LNCaP clone FGC (cell line): ENCODE results near the gene DHX32.

Experiments
- DNase-seq: peaks from one replicate; pipeline ENCODE4 v3.0.0-alpha.2; 2011; ENCODE audit warnings: low read depth
- H3K4me3 ChIP-seq: 2 replicates; pipeline ENCODE4 v1.5.1; 2011; ENCODE audit warnings: mild to moderate bottlenecking, low read depth, low read length, control low read depth
- TF ChIP-seq, protein P1 (sequence below): IDR thresholded peaks from 2 replicates; pipeline ENCODE4 v1.5.1; 2012; ENCODE audit warnings: mild to moderate bottlenecking; ENCODE audit not compliant: control insufficient read depth, insufficient read depth; ENCODE audit errors: extremely low read depth

Gene DHX32

DNA sequence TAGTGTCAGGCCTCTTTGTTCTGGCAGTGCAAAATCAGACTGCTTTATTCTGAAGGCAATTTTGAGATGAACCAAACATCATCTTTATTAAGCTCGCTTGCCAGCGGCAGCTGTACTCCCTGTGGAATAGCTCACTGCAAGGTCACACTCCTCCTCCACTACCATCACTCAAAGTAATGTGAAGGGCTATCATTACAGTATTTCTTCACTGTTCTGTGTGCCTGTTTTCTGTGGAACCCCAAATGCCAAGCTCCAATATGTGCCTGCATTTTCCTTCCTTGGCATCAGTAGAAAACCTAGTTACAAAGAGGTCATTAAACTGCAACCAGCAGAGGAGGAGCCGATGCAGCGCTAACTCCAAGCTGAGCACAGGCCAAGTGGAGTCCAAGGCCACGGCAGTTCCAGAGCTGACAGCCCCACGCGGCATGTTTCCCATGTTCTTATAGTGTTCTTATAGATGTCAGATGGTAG is 36.3 kb downstream of the DHX32 start:
- DNase-seq: no peak
- H3K4me3 ChIP-seq: no peak overlapping the region
- TF ChIP-seq, protein P1, sequence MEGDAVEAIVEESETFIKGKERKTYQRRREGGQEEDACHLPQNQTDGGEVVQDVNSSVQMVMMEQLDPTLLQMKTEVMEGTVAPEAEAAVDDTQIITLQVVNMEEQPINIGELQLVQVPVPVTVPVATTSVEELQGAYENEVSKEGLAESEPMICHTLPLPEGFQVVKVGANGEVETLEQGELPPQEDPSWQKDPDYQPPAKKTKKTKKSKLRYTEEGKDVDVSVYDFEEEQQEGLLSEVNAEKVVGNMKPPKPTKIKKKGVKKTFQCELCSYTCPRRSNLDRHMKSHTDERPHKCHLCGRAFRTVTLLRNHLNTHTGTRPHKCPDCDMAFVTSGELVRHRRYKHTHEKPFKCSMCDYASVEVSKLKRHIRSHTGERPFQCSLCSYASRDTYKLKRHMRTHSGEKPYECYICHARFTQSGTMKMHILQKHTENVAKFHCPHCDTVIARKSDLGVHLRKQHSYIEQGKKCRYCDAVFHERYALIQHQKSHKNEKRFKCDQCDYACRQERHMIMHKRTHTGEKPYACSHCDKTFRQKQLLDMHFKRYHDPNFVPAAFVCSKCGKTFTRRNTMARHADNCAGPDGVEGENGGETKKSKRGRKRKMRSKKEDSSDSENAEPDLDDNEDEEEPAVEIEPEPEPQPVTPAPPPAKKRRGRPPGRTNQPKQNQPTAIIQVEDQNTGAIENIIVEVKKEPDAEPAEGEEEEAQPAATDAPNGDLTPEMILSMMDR: no peak

DNA sequence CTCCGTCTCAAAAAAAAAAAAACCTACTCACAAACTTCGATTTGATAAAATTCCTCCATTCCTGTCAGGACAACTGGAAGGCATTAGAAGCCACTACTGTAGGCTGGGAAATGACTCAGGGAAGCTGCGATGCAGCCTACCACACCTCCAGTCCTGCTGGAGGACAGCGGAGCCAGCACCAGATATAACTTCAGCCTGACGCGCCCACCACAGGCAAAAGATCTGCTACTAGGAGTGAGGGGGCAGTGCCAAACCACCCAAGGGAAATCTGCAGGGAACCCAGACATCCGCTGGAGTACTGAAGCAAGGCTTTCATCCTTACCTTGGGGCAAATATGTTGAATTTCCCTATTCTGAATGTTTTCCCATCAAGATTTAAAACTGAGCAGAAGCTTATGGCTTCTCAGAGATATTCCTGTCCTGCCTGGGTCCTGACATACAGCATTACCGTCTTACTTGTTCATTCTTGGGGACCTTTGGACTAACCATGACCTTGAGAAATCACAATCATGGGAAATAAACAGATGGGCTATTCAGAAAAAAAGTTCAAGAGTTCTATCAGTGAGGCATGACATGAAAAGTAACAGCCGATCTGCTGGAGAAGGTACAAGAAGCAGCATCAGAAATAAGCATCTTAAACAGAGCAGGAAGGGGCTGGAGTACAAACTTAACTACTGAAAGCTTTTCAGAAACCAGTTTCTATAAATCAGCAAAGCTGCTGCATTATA is 37.3 kb downstream of the DHX32 start:
- no peak for DNase-seq
- TF ChIP-seq, protein P1: no peak
- no peak overlapping the region for H3K4me3 ChIP-seq

DNA sequence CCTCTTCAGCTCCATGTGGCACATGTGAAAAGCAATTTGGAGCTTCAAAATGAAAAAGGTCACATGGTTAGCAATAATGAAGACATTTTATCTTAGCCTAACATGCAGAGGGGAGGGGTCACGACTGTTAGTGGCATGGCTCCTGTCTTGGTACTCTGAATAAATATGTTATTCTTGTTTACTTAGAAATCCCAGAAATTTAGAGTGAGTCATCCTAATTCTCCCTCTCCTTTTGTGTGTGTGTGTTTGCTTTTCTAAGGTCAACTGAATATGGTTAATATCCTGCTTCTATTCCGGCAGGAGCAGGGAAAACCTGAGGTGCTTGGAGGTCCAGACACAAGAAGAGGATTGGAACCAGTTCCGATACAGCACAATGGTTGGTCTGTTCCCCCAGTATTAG is 40.1 kb downstream of the DHX32 start:
- TF ChIP-seq, protein P1: no peak
- no peak overlapping the region for H3K4me3 ChIP-seq
- peak; percentile 59 for DNase-seq

DNA sequence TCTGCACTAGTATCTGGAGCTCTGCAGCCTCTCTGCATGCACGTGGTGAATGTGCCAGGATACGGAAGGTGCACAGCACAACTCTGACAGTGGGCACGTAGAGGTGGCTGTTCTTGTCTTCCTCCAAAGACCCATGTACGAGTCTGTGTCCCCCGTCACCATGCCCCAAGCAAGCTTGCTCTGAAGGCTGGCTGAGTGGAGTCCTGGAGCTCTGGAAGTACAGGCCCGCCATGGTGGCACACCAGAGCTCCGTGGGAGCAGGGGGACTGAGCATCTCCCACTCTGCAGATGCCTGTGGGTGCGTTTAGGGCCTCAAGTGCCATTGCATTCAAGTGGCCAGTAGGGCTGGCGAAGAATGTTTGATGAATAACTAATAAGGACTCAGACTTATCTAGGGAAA is 40.7 kb downstream of the DHX32 start:
- TF ChIP-seq, protein P1: no peak
- DNase-seq: no peak
- H3K4me3 ChIP-seq: no peak overlapping the region

DNA sequence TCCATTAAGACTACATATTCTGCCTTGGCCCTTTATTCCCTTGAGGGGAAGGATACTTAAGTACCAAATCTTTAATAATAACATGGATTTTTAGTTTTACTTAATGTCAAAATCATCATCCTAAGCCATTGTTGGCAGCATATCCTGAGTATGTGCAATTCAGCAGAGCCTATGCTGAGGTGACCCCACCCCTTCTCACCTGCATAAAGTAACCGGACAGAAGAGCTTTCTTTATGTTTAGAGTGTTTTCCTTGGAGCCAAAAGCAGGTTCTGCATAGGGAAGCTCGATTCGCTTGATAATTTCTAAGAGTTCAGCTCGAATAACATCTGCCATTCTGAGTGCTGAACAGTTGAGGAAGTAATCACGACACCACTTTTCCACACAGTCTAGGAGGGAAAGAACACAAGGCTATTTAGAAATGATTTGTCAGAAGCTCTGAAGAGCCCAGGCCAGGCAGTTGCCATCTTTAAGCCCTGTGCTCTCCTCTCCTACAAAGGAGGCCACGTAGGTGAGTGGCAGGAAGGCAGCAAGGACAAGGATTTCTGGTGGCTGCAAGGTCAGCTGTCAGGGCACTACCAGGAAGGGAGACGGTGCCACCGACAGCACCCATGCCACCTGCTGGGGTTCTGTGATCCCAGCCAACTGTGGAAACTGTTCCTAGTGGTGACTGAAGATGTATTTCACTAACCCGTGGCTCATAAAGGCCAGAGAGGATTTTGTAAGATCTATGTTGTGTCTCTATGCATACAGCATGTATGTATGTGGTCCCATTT is 42.1 kb downstream of the DHX32 start:
- DNase-seq: no peak
- H3K4me3 ChIP-seq: no peak overlapping the region
- TF ChIP-seq, protein P1: no peak

DNA sequence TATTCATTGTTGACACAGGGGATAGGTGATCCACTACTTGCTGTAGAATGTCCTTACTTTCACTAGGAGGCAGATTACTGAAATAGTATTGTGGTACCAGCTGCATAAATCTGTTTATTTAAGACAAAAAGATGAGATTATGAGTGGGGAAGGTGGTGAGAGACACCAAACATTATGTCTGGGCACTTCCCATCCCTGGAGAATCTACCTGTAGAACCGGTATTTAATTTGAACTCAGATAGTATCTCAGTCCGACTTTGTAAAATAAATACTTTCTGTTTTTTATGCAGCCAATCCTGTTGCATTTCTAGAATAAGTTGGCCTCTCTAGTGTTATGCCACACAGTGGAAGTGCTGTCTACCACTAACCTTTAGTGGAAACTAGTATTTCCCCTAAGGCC is 44.3 kb downstream of the DHX32 start:
- DNase-seq: peak; percentile 94

More for the DNA sequence above, 44.3 kb downstream of the DHX32 start:
- TF ChIP-seq, protein P1: peak; percentile 24; the same call in 1 of the 2 replicates
- H3K4me3 ChIP-seq: peak overlapping the region; percentile 0; the same call in 1 of the 2 replicates
